SK-N-SH (cell line): ENCODE data around the gene FCRL5. TPM values are rescaled to one million over a fixed set of nuclear protein-coding genes. Genes with fewer than 3 reads are reported as not detected.

ENCODE experiments used
- CTCF ChIA-PET: fragments of 300-600, 350-600 bp; formaldehyde crosslinking; extraction: SDS; loops from one replicate; lab custom pipeline; 2021; lab: Yijun Ruan, JAX
- POLR2A ChIA-PET: fragments of 350-600 bp; sonication (Branson Sonifier 250); formaldehyde crosslinking; extraction: SDS; loops from one replicate; lab custom pipeline; 2020; ENCODE audit warnings: antibody characterized with exemption, inconsistent platforms; lab: Yijun Ruan, JAX
- DNase-seq: peaks from one replicate; pipeline ENCODE4 v3.0.0; 2012
- H2AFZ ChIP-seq: fragments of 200-600 bp; sonication (generic); 2 replicates; pipeline ENCODE4 v1.8.1; 2016; ENCODE audit warnings: antibody characterized with exemption, mild to moderate bottlenecking, low read depth
- H3F3A ChIP-seq: fragments of 200-600 bp; sonication (generic); replicated peaks from 2 replicates; pipeline ENCODE3; 2016; ENCODE audit warnings: antibody characterized with exemption, mild to moderate bottlenecking; ENCODE audit not compliant: insufficient read depth
- H3K27ac ChIP-seq, 2 experiments: fragments of 200-500 bp in 1 of 2; fragments of 200-600 bp in 1 of 2; sonication (Bioruptor generic) in 1 of 2; sonication (generic), shearing (Covaris generic) in 1 of 2; 2 replicates each; pipeline versions ENCODE4 v1.5.1 to v1.6.1; 2014 to 2016; ENCODE audit warnings: low read depth in 2 of 2, inconsistent platforms in 1 of 2, low read length in 1 of 2, mild to moderate bottlenecking in 1 of 2, mixed read lengths in 1 of 2
- H3K27me3 ChIP-seq: fragments of 200-600 bp; sonication (generic), shearing (Covaris generic); 2 replicates; pipeline ENCODE4 v1.6.1; 2016; ENCODE audit warnings: mixed run types; ENCODE audit not compliant: insufficient read depth
- H3K36me3 ChIP-seq, 2 experiments: fragments of 200-500 bp in 1 of 2; fragments of 200-600 bp in 1 of 2; sonication (Bioruptor generic) in 1 of 2; sonication (generic) in 1 of 2; replicated peaks in 1 of 2; 2 replicates each; pipeline versions ENCODE3 to v1.5.1; 2014 to 2016; ENCODE audit warnings: low read length in 1 of 2, mild to moderate bottlenecking in 1 of 2; ENCODE audit not compliant: insufficient read depth in 2 of 2, control insufficient read depth in 1 of 2
- H3K4me1 ChIP-seq, 2 experiments: fragments of 200-500 bp in 1 of 2; fragments of 200-600 bp in 1 of 2; sonication (Bioruptor generic) in 1 of 2; sonication (generic), shearing (Covaris generic) in 1 of 2; 2 replicates each; pipeline versions ENCODE4 v1.5.1 to v1.6.1; 2014 to 2016; ENCODE audit warnings: low read depth in 1 of 2, low read length in 1 of 2, mixed run types in 1 of 2; ENCODE audit not compliant: insufficient read depth in 2 of 2, control insufficient read depth in 1 of 2
- H3K4me2 ChIP-seq: fragments of 200-600 bp; sonication (generic), shearing (Covaris generic); 2 replicates; pipeline ENCODE4 v1.6.1; 2017; ENCODE audit warnings: mixed run types
- H3K4me3 ChIP-seq, 2 experiments: fragments of 200-500 bp in 1 of 2; fragments of 200-600 bp in 1 of 2; sonication (Bioruptor generic) in 1 of 2; sonication (generic), shearing (Covaris generic) in 1 of 2; 2 replicates each; pipeline versions ENCODE4 v1.5.1 to v1.8.1; 2014 to 2016; ENCODE audit warnings: low read depth in 2 of 2, inconsistent platforms in 1 of 2, low read length in 1 of 2, mild to moderate bottlenecking in 1 of 2, mixed read lengths in 1 of 2, moderate library complexity in 1 of 2
- H3K79me2 ChIP-seq: fragments of 200-600 bp; sonication (generic); 2 replicates; pipeline ENCODE4 v1.8.1; 2017; ENCODE audit warnings: mild to moderate bottlenecking; ENCODE audit not compliant: insufficient read depth
- H3K9ac ChIP-seq: fragments of 200-600 bp; sonication (generic); 2 replicates; pipeline ENCODE4 v1.6.1; 2017; ENCODE audit warnings: mixed run types
- H3K9me2 ChIP-seq: fragments of 200-600 bp; sonication (generic); 2 replicates; pipeline ENCODE4 v1.6.1; 2017; ENCODE audit warnings: mixed run types
- H3K9me3 ChIP-seq: fragments of 200-600 bp; sonication (generic); 2 replicates; pipeline ENCODE4 v1.6.1; 2017; ENCODE audit warnings: mixed run types, mild to moderate bottlenecking, moderate library complexity
- H4K20me1 ChIP-seq: fragments of 200-600 bp; sonication (generic); 2 replicates; pipeline ENCODE4 v1.6.1; 2017; ENCODE audit warnings: mild to moderate bottlenecking, mixed run types; ENCODE audit not compliant: insufficient read depth
- FOXM1 ChIP-seq: IDR thresholded peaks from 2 replicates; pipeline ENCODE4 v1.4.0; 2012; ENCODE audit warnings: low read depth, mild to moderate bottlenecking
- JUND ChIP-seq: IDR thresholded peaks from 2 replicates; pipeline ENCODE4 v1.4.0; 2012
- NFIC ChIP-seq: IDR thresholded peaks from 2 replicates; pipeline ENCODE4 v1.4.0; 2012; ENCODE audit warnings: borderline replicate concordance
- NRF1 ChIP-seq: IDR thresholded peaks from 2 replicates; pipeline ENCODE4 v1.6.1; 2012; ENCODE audit warnings: low read depth, mild to moderate bottlenecking, low read length
- POLR2AphosphoS5 ChIP-seq: IDR thresholded peaks from 2 replicates; pipeline ENCODE4 v1.6.1; 2012; ENCODE audit warnings: low read depth, low read length
- RAD21 ChIP-seq: IDR thresholded peaks from 2 replicates; pipeline ENCODE4 v1.6.1; 2012; ENCODE audit warnings: mild to moderate bottlenecking, low read length
- RFX5 ChIP-seq: IDR thresholded peaks from 2 replicates; pipeline ENCODE4 v1.6.1; 2012; ENCODE audit warnings: mild to moderate bottlenecking, improper control_type of control experiment, low read length
- SIN3A ChIP-seq: IDR thresholded peaks from 2 replicates; pipeline ENCODE4 v1.6.1; 2012; ENCODE audit warnings: low read depth, mild to moderate bottlenecking, low read length, moderate library complexity, borderline replicate concordance
- SMC3 ChIP-seq: IDR thresholded peaks from 2 replicates; pipeline ENCODE4 v1.6.1; 2012; ENCODE audit warnings: low read depth, low read length, improper control_type of control experiment
- TAF1 ChIP-seq: IDR thresholded peaks from 2 replicates; pipeline ENCODE4 v1.6.1; 2012; ENCODE audit warnings: low read depth, mild to moderate bottlenecking, low read length, moderate library complexity, borderline replicate concordance
- TCF12 ChIP-seq: IDR thresholded peaks from 2 replicates; pipeline ENCODE4 v1.4.0; 2012
- whole genome bisulfite sequencing: methylation state at CpG from one replicate; pipeline ENCODE4 v1.1.6; 2017; ENCODE audit warnings: low lambda C conversion rate; 5-methylcytosine and 5-hydroxymethylcytosine counted together
- polyA plus RNA-seq, 3 experiments: library from polyadenylated mRNA; depleted of rRNA; stranded (reverse); fragments of >200 nt; gene quantifications; 2 replicates each; pipeline ENCODE4 v1.2.3, GENCODE V29; 2012
- TF ChIP-seq, protein P1 (sequence below): fragments of 200-600 bp; sonication (generic); IDR thresholded peaks from 2 replicates; pipeline ENCODE4 v1.6.1; 2017; ENCODE audit warnings: antibody characterized with exemption, mild to moderate bottlenecking, moderate library complexity

Gene FCRL5
- polyA plus RNA-seq, 1 of the 3 experiments (the other 2 are of a cell fraction), result not detected

DNA sequence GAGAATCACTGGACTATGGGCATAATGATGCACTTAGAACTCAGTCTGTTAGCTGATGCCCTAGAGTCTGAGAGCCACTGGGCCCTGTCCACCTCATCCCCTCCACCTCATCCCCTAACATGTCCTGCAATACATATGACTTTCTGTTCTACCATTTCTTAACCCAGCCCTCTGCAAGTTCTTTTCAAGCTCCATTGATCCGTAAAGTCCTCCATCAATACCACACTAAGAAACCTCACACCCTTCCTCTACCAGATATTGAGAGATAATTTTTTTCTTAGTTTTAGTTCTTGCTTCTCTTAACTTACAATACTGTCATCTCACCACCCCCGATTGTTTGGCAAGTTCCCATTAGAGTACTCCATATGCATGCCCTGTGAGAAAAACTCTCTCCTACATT is 23.4 kb upstream of the FCRL5 start (continued):
- no peak for TF ChIP-seq SMC3

DNA sequence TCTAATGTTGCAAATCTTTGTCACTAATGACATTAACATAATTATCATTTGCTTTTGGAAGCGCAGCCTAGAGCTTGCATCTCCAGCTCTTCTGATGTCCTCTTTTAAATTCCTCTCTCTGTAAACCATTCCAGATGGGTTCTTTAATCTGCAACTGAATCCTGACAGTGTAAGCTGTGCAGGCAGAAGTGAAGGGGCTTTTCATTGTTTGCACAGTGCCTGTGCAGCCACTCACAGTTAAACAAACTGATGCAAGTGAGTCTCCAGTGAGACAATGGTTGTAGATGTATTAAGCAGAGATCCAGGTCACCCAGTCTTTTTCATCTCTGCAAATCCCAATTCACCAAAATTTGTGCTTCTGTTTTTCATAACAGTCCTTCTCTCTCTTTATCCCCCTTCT is 22.5 kb upstream of the FCRL5 start:
- H4K20me1 ChIP-seq, result no peaks in the 10 kb centered on the region
- H3K27me3 ChIP-seq, result no peaks in the 10 kb centered on the region
- H3K4me1 ChIP-seq, result no peaks in the 10 kb centered on the region
- no peak overlapping the region for H3K27ac ChIP-seq
- no peak overlapping the region for H3K4me2 ChIP-seq
- no peaks in the 10 kb centered on the region for H3F3A ChIP-seq
- no peaks in the 10 kb centered on the region for H3K79me2 ChIP-seq
- 0% methylated on average over 1 of the region's 1 CpG for WGBS
- no peaks in the 10 kb centered on the region for H3K9me2 ChIP-seq
- H2AFZ ChIP-seq, result no peak overlapping the region
- H3K9me3 ChIP-seq, result no peaks in the 10 kb centered on the region
- no peak for DNase-seq
- CTCF ChIA-PET, result interaction anchor here (1.8 kb wide), 1 partner anchor 116 kb away, joined by 4 read pairs; no protein-coding TSS in a partner anchor
- POLR2A ChIA-PET, result no interaction called here
- H3K4me3 ChIP-seq, result no peak overlapping the region
- H3K36me3 ChIP-seq, result no peaks in the 10 kb centered on the region
- no peak overlapping the region for H3K9ac ChIP-seq
- TF ChIP-seq, protein P1, sequence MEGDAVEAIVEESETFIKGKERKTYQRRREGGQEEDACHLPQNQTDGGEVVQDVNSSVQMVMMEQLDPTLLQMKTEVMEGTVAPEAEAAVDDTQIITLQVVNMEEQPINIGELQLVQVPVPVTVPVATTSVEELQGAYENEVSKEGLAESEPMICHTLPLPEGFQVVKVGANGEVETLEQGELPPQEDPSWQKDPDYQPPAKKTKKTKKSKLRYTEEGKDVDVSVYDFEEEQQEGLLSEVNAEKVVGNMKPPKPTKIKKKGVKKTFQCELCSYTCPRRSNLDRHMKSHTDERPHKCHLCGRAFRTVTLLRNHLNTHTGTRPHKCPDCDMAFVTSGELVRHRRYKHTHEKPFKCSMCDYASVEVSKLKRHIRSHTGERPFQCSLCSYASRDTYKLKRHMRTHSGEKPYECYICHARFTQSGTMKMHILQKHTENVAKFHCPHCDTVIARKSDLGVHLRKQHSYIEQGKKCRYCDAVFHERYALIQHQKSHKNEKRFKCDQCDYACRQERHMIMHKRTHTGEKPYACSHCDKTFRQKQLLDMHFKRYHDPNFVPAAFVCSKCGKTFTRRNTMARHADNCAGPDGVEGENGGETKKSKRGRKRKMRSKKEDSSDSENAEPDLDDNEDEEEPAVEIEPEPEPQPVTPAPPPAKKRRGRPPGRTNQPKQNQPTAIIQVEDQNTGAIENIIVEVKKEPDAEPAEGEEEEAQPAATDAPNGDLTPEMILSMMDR, result no peak

DNA sequence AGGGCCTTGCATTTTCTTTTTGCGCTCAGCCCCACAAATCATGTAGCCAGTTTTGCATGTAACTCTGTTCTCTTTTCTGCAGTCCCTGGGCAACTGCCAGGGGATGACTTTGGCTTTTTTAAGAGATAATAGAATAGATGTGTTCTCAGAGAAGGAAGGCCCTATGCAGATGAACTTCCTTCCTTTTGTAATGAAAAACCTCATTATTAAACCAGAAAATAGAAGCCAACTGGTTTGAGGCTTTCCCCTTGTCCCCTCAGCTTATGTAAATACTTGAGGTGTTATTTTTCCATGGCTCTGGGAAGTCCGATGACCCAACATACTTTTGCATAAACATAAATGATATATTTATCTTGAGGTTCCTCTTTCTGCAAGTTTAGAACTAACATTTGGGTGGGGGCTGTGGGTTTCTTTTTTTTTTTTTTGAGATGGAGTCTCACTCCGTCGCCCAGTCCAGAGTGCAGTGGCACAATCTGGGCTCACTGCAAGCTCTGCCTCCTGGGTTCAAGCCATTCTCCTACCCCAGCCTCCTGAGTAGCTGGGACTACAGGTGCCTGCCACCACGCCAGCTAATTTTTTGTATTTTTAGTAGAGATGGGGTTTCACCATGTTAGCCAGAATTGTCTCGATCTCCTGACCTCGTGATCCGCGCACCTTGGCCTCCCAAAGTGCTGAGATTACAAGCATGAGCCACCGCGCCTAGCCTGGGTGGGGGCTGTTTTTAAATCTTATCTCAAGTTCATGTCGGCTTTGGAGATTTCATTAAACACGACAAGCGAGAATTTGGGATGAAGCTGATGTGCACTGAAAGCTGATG is 14.4 kb upstream of the FCRL5 start:
- WGBS, result 3% methylated on average over 14 of the region's 14 CpGs
- no peaks in the 10 kb centered on the region for H3K9me3 ChIP-seq
- no peak overlapping the region for H2AFZ ChIP-seq
- no peak overlapping the region for H3K4me2 ChIP-seq
- no peaks in the 10 kb centered on the region for H4K20me1 ChIP-seq
- no peaks in the 10 kb centered on the region for H3K79me2 ChIP-seq
- no peaks in the 10 kb centered on the region for H3K9me2 ChIP-seq
- H3K27me3 ChIP-seq, result peaks cover 12% of the 10 kb centered on the region; the same call in 1 of the 2 replicates
- no peaks in the 10 kb centered on the region for H3F3A ChIP-seq
- H3K27ac ChIP-seq, result no peak overlapping the region
- ChIA-PET POLR2A (no interaction called here), CTCF (interaction anchor here (1.3 to 3.3 kb wide), 2 partner anchors 13 to 14 kb away, joined by 6 to 19 read pairs; no protein-coding TSS in a partner anchor)
- H3K4me1 ChIP-seq, result no peaks in the 10 kb centered on the region
- no peaks in the 10 kb centered on the region for H3K36me3 ChIP-seq
- DNase-seq, result no peak
- H3K4me3 ChIP-seq, result no peak overlapping the region
- TF ChIP-seq TCF12 (no peak), RAD21 (no peak), FOXM1 (no peak), SIN3A (no peak), JUND (no peak), NRF1 (no peak), TAF1 (no peak), POLR2AphosphoS5 (no peak), NFIC (no peak), RFX5 (no peak)
- TF ChIP-seq, protein P1, result no peak
- H3K9ac ChIP-seq, result no peak overlapping the region
